Suprapubic skin (tissue), 4 donors: ENCODE results near the gene ITPR2. TPM values are rescaled to one million over a fixed set of nuclear protein-coding genes. Genes with fewer than 3 reads are reported as not detected.

Experiments used
- DNase-seq, 2 donors: peaks; one replicate each; pipeline ENCODE4 v3.0.0-alpha.2; 2019; ENCODE audit warnings: low spot score in 2 of 2
- H3K27ac ChIP-seq: fragments of 200-600 bp; sonication (generic); one replicate; pipeline ENCODE4 v1.5.1; 2019
- H3K27me3 ChIP-seq: fragments of 200-600 bp; sonication (generic); one replicate; pipeline ENCODE4 v1.5.1; 2019
- H3K36me3 ChIP-seq: fragments of 200-600 bp; sonication (generic); one replicate; pipeline ENCODE4 v1.5.1; 2019
- H3K4me1 ChIP-seq: fragments of 200-600 bp; sonication (generic); one replicate; pipeline ENCODE4 v1.5.1; 2019
- H3K4me3 ChIP-seq: fragments of 200-600 bp; sonication (generic); one replicate; pipeline ENCODE4 v1.5.1; 2019; ENCODE audit warnings: mild to moderate bottlenecking
- H3K9me3 ChIP-seq: fragments of 200-600 bp; sonication (generic); one replicate; pipeline ENCODE4 v1.5.1; 2019
- EP300 ChIP-seq: sonication (generic); formaldehyde crosslinking; IDR thresholded peaks from one replicate; pipeline ENCODE4 v1.6.1; 2017; ENCODE audit warnings: antibody characterized with exemption
- POLR2A ChIP-seq, 2 donors: fragments of 450-650 bp; IDR thresholded peaks; one replicate each; pipeline ENCODE4 v1.6.1; 2017; ENCODE audit warnings: antibody characterized with exemption in 2 of 2, mild to moderate bottlenecking in 2 of 2, moderate library complexity in 2 of 2
- POLR2AphosphoS5 ChIP-seq, 3 donors: sonication (generic); formaldehyde crosslinking; IDR thresholded peaks; one replicate each; pipeline ENCODE4 v1.6.1; 2017; ENCODE audit warnings: antibody characterized with exemption in 3 of 3
- WGBS: methylation state at CpG from one replicate; pipeline ENCODE4 v1.1.5; 2018; 5-methylcytosine and 5-hydroxymethylcytosine counted together
- total RNA-seq, 4 donors: library from RNA; depleted of rRNA; stranded (reverse); fragments of >200 nt; gene quantifications; one replicate each; pipeline ENCODE4 v1.1.0, GENCODE V29; 2016
- TF ChIP-seq, protein P1 (sequence below), 2 donors: fragments of 200-600 bp in 1 of 2; fragments of 450-650 bp in 1 of 2; sonication (generic) in 1 of 2; IDR thresholded peaks; one replicate each; pipeline ENCODE4 v1.5.1; 2016 to 2019; ENCODE audit warnings: antibody characterized with exemption in 2 of 2, mild to moderate bottlenecking in 1 of 2, moderate library complexity in 1 of 2

Gene ITPR2
- total RNA-seq, 4 donors from 2014 or later, result 59.6 to 159 (median 72.1) TPM

DNA sequence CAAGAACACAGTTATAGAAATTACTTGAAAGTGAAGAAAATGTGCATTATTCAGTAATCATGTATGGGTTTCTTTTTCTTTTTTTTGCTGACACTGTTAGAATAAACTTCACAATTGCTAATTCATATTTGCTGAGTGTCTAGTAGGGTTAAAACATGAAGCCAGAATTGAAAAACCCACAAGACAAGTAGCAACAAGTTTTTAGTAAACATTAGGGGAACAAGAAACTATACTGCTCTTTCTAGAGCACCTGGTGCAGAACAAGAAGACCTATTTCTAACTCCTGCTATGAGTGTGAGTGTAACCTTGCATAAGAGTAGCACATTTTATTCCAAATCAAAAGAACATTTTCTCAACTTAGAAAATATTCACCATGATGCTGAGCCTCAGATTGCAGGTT, 83.2 kb downstream of the ITPR2 start:
- Histone ChIP-seq H3K27ac (no peak overlapping the region), H3K9me3 (no peaks in the 10 kb centered on the region), H3K27me3 (no peaks in the 10 kb centered on the region), H3K36me3 (no peaks in the 10 kb centered on the region), H3K4me1 (peaks cover 42% of the 10 kb centered on the region), H3K4me3 (no peak overlapping the region)
- DNase-seq, result no peak
- TF ChIP-seq, protein P1, sequence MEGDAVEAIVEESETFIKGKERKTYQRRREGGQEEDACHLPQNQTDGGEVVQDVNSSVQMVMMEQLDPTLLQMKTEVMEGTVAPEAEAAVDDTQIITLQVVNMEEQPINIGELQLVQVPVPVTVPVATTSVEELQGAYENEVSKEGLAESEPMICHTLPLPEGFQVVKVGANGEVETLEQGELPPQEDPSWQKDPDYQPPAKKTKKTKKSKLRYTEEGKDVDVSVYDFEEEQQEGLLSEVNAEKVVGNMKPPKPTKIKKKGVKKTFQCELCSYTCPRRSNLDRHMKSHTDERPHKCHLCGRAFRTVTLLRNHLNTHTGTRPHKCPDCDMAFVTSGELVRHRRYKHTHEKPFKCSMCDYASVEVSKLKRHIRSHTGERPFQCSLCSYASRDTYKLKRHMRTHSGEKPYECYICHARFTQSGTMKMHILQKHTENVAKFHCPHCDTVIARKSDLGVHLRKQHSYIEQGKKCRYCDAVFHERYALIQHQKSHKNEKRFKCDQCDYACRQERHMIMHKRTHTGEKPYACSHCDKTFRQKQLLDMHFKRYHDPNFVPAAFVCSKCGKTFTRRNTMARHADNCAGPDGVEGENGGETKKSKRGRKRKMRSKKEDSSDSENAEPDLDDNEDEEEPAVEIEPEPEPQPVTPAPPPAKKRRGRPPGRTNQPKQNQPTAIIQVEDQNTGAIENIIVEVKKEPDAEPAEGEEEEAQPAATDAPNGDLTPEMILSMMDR (IDR thresholded peaks at IDR 0.05), result no peak
- TF ChIP-seq POLR2AphosphoS5 (IDR thresholded peaks at IDR 0.05) (no peak), POLR2A (IDR thresholded peaks at IDR 0.05) (no peak), EP300 (no peak)

DNA sequence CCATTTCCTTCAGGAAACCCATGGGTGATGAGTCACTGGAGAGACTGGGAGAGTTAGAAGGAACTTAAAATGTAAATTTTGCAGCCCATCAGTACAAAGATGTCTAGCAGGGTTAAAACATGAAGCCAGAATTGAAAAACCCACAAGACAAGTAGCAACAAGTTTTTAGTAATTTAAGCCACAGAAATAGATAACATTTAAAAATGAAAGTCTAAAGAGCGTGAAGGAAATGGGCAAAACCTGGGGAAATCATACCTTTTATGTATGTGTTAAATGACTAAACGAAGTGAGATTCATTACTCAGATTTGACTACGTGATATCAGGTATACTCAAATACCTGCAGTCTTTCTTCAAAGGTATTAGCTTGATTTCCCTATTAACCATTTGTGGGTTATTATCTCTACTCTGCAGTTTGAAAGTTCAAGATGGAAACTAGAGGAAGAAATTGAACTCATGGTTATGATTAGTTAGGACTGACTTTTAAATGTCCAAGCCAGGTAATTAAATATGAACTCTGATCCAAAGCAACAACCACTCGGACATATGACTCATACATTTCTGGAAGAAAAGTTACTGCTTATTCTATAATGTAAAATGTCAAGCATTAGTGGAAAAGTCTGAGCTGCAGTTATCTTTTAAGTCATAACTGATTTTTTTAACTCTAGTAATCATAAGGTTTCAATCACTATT, 84.1 kb downstream of the ITPR2 start:
- Histone ChIP-seq H3K36me3 (no peaks in the 10 kb centered on the region), H3K4me1 (peaks cover 43% of the 10 kb centered on the region), H3K27ac (no peak overlapping the region), H3K9me3 (no peaks in the 10 kb centered on the region), H3K4me3 (no peak overlapping the region), H3K27me3 (no peaks in the 10 kb centered on the region)
- TF ChIP-seq EP300 (no peak), POLR2A (IDR thresholded peaks at IDR 0.05) (no peak), POLR2AphosphoS5 (IDR thresholded peaks at IDR 0.05) (no peak)
- TF ChIP-seq, protein P1 (IDR thresholded peaks at IDR 0.05), result no peak
- no peak for DNase-seq
- WGBS, result 51% methylated on average over 4 of the region's 4 CpGs

DNA sequence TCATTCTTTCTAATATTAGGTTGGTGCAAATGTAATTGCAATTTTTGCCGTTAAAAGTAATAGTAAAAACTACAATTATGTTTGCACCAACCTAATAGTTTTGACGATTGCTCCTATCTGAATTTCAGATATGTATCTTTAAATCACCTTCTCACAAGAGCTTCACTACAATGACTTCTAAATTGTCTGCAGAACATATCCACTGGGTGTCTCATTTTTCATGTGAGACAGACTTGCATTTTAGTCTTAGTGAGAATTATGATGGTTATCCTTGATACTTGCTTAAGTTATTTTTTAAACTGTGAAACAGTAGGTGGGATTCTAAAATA, 84.6 kb downstream of the ITPR2 start:
- no peaks in the 10 kb centered on the region for H3K9me3 ChIP-seq
- DNase-seq, result no peak
- no peaks in the 10 kb centered on the region for H3K36me3 ChIP-seq
- TF ChIP-seq POLR2A (IDR thresholded peaks at IDR 0.05) (no peak), POLR2AphosphoS5 (IDR thresholded peaks at IDR 0.05) (no peak), EP300 (no peak)
- TF ChIP-seq, protein P1 (IDR thresholded peaks at IDR 0.05), result no peak
- WGBS, result 71% methylated on average over 2 of the region's 2 CpGs
- no peak overlapping the region for H3K27ac ChIP-seq
- H3K4me1 ChIP-seq, result peaks cover 43% of the 10 kb centered on the region
- no peak overlapping the region for H3K4me3 ChIP-seq
- H3K27me3 ChIP-seq, result no peaks in the 10 kb centered on the region

DNA sequence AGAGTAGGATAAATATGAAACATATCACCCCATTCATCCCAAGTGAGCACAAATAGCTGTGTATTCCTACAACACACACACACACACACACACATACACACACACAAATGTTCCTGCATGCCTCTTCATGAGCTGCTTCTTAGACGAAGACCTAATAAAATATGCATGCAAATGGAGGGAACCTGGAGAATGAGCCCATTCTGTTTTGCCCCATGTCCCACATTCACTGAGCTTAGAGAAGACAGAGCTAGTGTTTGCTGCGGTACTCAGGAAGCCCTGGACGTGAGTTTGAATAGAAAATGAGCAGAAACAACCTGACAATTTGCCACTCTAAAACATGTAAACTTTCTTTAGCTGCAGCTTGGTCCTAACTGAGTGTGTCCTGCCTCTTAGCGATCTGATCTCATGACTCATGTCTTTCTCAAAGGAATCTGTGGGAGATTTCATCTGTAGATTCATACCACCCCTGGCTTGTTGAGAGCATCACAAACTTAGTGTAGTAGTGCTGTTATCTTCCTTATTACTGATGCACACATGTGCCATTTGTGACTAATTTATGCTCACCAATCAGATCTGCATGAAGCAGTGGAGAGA, 86.8 kb downstream of the ITPR2 start:
- H3K4me1 ChIP-seq, result peaks cover 57% of the 10 kb centered on the region
- no peak for DNase-seq
- no peaks in the 10 kb centered on the region for H3K36me3 ChIP-seq
- no peak overlapping the region for H3K27ac ChIP-seq
- TF ChIP-seq, protein P1 (IDR thresholded peaks at IDR 0.05), result no peak
- no peak for TF ChIP-seq EP300
- no peak for TF ChIP-seq POLR2AphosphoS5 (IDR thresholded peaks at IDR 0.05)
- TF ChIP-seq POLR2A (IDR thresholded peaks at IDR 0.05), result no peak
- no peak overlapping the region for H3K4me3 ChIP-seq
- H3K27me3 ChIP-seq, result no peaks in the 10 kb centered on the region
- 35% methylated on average over 4 of the region's 4 CpGs for WGBS
- no peaks in the 10 kb centered on the region for H3K9me3 ChIP-seq

DNA sequence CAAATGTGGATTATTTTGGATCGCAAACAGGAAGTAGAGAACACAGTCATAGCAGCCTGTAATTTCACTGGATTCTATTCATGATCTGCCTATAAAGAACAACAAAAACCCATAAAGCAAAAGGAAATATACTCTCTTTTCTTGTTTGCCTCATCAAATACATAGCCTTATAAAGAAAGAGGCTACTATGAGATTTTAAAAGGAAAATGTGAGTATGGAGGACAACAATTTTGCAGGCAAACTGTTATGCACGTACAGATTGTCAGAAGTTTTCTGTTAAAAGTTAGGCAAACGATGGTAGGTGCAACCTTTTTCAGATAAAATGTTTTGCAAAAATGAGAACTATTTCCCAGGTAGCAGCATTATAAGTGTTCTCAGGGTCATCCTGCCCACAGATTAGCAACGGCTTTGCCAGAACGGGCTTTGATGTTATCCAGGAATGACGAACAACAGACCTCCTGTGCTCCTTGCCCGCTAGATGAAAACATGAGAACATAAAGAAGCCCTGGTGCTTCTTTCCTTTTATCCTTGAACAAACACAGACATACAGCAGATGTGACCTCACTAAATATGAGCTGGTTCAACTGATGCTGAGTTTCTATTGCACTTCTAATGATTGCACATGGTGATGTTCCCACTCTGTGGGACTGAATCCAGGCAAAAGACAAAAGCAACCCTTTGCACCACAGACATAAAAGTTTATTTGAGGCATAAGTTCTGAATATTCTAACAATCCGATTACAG, 88.1 kb downstream of the ITPR2 start:
- TF ChIP-seq POLR2AphosphoS5 (IDR thresholded peaks at IDR 0.05) (no peak), EP300 (no peak), POLR2A (IDR thresholded peaks at IDR 0.05) (no peak)
- TF ChIP-seq, protein P1 (IDR thresholded peaks at IDR 0.05), result no peak
- no peak for DNase-seq
- H3K36me3 ChIP-seq, result no peaks in the 10 kb centered on the region
- no peak overlapping the region for H3K27ac ChIP-seq
- H3K4me3 ChIP-seq, result no peak overlapping the region
- 78% methylated on average over 8 of the region's 8 CpGs for WGBS
- no peaks in the 10 kb centered on the region for H3K27me3 ChIP-seq
- no peaks in the 10 kb centered on the region for H3K9me3 ChIP-seq
- H3K4me1 ChIP-seq, result peaks cover 63% of the 10 kb centered on the region
